ENCODE measurements around the gene POLD4.
A peak's percentile ranks its signal among the peaks of the same experiment; 100 is the strongest.

The POLD4 gene

DNA sequence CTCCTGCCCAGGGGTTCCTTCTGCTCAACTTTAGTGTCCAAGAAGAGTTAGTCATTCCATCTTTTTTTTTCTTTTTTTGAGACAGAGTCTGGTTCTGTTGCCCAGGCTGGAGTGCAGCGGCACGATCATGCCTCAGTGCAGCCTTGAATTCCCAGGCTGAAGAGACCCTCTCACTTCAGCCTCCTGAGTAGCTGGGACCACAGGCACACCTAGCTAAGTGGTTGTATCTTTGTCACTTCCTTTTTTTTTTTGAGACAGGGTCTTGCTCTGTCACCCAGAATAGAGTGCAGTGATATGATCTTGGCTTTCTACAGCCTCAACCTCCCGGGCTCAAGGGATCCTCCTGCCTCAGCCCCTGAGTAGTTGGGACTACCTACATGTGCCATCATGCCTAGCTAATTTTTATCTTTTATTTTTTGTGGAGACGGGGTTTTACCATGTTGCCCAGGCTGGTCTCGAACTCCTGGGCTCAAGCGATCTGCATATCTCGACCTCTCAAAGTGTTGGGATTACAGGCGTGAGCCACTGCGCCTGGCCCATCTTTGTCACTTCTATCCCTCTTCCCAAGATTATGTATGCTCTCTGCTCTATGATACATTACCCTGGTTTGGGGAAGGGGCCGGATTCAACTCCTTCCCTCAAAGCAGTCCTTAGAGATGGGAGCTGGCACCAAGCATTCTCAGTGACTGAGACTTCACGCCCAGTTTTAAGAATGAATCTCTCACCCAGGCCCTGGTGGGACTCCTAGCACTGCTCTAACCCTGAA is 40.0 kb downstream of the POLD4 start:
- no peak for DNase-seq

DNA sequence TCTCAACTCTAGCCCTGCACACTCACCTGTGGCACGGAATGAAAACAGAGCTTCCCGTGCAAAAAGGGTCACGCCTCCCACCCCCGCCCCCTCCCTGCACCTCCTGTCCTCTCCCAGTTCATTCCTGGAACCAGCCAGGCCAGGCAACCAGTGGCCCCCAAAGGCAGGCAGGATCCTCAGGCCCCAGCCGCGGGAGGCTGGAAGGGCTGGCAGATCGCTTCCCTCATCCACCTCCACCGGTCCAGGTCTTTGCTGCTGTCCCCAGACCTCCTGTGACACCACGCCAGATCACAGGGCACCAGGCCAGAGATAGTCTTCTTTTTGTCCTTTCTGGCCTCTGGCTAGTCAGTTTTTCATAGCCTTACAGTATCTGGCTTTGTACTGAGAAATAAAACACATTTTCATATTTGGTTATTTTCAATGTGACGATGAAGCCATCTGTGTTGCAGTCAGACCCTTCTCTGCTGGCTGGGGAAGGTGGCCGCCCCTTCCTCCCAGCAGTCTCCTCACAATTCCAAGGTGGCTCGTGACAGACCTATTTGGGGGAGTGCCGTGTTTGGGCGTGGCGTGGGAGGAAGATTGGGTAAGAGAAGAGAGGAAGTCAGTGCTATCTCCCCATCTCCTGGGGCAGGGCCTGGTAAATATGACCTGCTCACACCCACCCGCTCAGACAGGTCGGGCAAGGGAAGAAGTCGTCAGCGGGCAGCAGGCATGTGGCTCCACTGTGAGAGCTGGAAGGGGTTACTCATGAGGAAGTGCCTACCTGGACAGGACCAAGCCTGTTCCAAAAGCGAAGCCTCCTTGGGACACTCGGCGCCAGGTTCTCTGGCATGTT is 40.9 kb downstream of the POLD4 start:
- no peak for DNase-seq

DNA sequence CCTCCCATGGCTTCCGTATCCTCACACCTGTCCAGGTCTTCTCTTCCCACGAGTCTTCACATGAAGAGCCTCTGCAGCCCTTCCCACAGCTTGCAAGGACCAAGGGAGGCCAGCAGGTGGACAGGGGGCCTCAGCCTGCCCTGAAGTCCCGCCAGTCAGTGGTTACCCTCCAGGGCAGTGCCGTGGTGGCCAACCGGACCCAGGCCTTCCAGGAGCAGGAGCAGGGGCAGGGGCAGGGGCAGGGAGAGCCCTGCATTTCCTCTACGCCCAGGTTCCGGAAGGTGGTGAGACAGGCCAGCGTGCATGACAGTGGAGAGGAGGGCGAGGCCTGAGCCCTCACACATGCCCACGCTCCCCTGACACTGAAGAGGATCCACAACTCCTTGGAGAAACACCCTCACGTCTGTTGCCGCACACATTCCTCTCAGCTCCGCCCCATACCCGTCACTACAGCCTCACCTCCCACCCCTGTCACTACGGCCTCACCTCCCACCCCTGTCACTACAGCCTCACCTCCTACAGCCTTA is 41.7 kb downstream of the POLD4 start:
- DNase-seq = no peak

DNA sequence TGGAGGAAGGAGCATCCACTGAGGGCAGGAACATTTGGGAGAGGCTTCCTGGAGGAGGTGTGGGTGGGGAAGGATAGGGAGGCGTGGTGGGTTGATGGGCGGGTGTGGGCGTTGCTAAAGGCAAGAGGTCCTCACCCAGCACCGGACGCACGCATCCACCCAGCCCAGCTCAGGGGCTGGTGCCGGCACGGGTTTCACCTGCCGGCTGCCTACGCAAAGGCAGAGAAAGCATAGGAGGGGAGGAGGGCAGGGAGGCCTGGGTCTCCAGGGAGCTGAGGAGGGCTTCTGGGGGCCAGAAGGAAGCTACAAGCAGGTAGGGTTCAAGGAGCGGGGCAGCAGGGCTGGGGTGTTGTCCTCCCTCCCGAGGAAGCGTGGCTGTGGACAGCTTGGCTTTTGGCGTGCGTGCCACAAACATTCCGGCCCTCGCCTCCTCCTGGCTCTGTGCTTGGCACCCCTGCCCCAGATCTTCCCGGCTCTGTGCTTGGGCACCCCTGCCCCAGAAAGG is 42.2 kb downstream of the POLD4 start:
- no peak for DNase-seq

DNA sequence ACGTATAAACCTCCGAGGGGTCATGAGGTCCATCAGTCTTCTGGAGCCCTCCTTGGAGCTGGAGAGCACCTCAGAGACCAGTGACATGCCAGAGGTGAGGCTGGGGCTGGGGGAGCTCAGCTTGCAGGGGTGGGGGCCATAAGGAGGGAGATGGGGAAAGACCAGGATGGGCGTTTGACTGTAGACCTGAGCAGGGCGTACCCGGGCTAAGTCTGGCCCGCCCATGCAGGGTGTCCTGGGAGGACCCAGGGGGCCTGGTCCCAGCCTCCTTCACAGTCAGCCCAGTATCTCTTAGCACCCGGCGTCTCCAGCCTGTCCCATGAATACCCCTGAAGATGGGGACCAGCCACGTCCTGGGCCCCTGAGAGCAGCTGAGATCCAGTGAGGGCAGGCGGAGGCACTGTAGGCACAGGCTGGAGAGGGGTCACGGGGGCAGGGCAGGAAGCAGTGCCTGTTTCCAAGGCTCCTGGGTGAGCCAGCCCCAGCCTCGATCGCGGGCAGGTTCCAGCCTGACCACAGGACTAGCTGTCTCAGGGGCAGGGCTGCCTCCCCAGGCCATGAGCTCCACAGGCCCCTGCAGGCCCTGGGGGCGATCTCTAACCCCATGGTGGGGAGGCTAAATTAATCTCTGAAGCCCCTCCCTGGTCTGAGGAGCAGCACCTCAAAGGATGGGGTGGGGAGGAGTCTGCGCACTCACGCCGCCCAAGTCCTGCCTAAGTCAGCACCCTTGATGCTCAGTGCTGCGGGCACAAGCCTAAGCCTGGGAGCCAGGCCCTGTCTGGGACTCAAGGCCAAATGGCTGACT is 42.9 kb downstream of the POLD4 start:
- DNase-seq = no peak

DNA sequence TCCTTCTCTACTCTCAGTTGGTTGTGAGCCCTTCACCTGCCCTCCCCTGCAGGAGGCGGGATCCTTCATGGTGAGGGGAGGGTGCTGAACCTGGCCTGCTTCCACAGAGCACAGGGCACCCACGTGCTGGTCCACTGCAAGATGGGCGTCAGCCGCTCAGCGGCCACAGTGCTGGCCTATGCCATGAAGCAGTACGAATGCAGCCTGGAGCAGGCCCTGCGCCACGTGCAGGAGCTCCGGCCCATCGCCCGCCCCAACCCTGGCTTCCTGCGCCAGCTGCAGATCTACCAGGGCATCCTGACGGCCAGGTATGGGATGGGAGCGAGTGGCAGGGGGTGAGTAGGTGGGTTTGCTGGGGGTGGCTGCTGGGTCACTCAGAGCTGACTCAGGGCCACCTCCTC is 43.7 kb downstream of the POLD4 start:
- DNase-seq = no peak

DNA sequence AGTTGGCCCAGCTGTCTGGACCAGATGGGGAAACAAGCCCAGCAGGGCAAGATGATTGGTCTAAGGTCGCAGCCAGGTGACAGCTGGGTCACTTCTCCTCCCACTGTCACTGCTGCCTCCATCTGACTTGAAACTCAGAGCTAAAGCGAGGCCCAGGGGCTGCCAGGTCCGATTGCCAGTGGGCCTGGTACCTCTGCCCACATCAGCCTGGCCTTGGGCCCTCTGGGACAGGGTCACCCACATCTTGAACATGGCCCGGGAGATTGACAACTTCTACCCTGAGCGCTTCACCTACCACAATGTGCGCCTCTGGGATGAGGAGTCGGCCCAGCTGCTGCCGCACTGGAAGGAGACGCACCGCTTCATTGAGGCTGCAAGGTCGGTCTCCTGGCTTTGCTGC is 44.2 kb downstream of the POLD4 start:
- no peak for DNase-seq

DNA sequence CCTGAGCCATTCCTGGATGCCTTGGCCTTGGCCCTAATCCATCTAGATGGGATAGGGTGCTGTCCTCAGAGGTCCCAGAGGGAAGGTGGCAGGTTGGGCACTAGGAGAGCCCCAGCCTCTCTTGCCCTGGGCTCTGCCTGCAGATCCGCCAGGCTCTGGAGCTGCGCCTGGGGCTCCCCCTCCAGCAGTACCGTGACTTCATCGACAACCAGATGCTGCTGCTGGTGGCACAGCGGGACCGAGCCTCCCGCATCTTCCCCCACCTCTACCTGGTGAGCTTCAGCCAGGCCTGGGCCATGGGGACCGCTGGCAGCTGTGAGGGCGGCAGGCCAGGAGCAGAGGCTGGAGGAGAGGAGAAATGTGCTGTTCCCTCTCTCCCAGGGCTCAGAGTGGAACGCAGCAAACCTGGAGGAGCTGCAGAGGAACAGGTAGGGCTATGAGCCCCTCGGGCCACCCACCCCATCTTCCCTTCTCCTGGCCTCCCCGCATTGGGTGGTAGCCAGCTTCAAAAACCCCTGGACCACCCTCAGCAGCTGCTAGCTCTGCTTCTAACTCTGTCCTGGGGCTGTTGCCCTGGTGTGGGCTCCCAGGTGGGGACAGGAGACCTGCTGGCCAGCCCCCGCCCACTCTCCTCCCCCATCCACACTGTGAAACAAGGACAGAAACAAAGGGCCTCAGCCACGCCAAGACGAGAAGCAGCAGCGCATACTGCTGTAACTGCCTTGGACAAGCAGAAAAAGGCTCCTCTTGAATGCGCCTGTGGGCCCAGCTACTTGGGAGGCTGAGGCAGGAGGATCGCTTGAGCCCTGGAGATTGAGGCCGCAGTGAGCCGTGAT is 45.1 kb downstream of the POLD4 start:
- no peak for DNase-seq

DNA sequence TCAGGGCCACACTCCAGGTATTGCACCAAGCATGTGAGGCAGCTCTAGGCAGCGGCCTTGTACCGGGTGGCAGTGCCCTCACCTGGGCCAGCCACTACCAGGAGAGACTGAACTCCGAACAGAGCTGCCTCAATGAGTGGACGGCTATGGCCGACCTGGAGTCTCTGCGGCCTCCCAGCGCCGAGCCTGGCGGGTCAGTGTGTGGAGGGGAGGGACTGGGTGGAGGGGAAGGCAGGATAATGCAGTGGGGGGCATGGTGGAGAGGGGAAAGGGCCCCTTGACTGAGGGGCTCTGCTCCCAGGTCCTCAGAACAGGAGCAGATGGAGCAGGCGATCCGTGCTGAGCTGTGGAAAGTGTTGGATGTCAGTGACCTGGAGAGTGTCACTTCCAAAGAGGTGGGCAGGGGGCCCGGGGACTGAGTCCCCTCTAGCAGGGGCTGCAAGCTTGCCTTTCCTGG is 45.8 kb downstream of the POLD4 start:
- DNase-seq = no peak

DNA sequence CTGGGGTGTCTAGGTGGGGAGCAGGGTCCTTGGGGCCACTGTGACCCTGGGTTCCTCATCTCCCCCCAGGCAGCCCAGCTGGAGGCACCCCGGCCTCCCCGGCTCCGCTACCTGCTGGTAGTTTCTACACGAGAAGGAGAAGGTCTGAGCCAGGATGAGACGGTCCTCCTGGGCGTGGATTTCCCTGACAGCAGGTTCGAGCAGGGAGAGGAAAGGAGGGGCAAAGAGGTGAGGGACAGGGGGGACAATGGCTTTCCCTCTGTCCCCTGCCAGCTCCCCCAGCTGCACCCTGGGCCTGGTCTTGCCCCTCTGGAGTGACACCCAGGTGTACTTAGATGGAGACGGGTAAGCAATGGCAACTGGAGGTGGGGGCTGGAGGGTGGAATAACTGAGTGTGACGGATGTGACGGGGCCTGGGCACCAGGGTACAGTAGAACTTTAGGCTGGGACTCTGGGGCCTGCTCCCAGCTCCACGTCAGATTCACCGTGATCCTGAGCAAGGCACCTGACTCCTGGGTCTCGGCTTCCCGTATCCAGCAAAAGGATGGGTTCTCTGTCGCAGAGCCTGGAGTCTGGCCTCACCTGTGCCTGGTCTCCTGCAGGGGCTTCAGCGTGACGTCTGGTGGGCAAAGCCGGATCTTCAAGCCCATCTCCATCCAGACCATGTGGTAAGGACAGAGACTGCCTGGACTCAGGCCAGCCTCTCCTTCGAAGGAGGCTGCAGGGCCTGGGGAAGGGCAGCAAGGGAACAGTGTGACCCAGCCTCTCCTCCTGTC is 46.4 kb downstream of the POLD4 start:
- no peak for DNase-seq

DNA sequence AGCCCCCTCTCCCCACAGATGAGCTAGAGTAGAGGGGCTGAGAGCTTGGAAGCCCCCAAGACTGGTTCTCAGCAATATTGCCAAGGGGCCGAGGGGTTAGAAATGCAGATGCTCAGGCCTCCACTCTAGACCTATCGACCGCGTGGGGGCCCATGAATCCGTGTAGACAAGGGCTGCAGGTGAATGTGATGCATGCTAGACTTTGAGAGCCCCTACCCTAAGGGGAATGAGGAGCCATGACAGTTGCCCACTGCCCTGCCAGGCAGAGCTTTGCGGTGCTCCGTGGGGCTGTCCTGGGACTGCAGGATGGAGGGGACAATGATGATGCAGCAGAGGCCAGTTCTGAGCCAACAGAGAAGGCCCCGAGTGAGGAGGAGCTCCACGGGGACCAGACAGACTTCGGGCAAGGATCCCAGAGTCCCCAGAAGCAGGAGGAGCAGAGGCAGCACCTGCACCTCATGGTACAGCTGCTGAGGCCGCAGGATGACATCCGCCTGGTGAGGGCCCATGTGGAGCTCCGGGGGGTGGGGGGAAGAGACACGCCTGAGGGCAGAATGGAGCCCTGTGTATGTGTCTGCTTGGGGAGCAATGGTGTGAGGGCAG is 48.7 kb downstream of the POLD4 start:
- DNase-seq = no peak

DNA sequence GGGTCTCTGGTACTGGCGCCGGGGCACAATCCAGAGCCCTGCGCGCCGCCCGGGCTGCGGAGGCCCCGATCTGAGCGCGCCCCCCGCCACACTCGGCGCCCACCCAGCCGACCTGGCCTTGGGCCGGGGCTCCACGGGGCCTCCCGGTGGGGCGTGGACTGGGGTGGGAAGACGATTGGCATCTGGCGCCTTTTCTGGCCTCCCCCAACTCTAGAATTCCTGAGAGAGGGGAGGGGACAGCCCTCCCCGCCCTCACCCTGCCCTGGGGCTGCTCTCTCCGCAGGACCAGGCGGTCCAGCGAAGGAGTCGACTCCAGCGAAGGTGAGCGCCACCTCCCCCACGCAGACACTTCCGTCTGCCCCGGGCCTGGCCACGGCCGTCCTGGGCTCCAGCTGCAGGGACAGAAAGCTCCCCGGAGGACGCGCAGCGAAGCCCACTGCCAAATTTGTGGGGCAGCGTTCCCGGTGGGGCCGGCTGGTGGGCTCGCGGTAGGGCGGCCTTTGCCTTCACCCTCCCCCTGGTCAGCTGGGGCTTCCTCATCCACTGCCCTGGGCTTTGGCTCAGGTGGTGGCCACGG is 49.4 kb downstream of the POLD4 start:
- DNase-seq = no peak

DNA sequence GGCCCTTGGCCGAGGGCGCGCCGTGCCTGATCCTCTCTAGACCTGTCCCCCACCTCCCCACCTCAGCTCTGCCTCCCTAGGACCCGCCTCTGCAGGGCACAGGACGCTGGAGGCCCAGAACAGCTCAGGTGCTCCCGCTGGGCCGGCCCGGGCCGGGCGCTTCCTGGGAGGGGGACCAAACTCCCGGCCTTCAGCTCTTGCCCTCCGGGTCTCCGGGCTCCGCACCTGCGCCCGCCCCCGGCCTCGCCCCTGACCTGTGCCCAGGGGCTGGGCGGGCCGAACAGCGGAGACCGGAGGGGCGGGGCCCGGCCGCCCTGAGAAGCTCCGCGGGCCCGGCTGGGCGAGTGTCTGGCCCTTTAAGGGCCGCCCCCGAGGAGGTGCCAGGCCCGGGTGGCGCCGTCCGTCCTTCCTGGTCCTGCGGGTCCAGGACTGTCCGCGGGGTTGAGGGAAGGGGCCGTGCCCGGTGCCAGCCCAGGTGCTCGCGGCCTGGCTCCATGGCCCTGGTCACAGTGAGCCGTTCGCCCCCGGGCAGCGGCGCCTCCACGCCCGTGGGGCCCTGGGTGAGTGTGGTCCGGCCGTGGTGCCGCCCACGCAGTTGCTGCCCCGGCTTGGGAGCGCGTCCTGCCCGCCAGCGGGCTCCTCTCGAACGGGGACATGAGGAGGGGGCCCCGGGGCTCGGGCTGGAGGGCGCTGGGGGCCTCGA is 50.1 kb downstream of the POLD4 start, which contains the start of gene SSH3:
Gene SSH3 (plus strand): TSS at position 399 of the 703 bp plus-strand sequence. CDS start 96 bp downstream, at position 495.
- peak; percentile 16 for DNase-seq

DNA sequence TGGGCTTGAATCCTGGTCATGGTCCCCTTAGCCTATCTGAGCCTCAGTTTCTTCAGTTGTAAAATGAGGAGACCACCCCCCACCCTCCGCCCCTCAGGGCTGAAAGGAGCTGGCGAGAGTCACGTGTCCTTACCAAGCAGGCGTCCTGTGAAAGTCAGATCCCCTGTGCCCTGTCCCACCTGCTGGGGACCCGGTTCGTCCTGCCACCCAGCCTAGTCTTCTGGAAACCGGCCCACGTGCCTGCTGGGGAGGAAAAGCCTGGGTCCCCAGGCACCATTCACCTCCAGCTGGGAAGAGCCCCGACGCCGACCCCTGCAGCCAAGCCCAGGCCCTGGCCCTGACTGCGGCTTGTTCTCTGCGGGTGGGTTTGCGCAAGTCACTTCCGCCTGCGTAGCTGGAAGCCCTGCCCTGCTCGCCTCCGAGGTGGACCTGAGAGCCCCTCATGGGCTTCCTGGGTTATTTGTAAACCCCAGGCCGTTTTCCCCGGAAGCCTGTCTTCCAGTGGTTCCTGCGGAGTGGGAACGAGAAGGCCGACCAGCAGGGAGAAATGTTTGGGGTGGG is 50.7 kb downstream of the POLD4 start:
- no peak for DNase-seq

DNA sequence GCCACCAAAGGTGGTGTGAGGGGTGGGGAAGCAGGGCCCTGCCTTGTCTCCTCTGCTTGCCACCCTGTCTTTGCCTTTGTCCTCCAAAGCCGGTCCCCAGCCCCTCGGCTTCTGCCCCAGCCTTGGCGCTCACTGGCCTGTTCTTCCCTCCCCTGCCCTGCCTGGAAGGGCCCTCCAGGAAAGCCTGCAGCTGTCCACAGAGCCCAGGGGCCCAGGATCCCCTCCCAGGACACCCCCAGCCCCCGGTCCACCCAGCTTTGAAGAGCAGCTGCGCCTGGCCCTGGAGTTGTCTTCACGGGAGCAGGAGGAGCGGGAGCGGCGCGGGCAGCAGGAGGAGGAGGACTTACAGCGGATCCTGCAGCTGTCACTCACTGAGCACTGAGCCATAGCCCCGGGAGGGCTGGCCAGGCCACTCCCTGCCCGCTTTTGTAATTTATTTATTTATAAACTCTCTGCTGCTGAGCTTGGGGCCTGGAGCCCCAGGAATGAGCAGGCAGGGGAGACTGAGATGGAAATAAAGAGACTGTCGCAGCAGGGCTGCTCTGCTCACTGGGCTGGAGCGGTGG is 51.3 kb downstream of the POLD4 start:
- no peak for DNase-seq

DNA sequence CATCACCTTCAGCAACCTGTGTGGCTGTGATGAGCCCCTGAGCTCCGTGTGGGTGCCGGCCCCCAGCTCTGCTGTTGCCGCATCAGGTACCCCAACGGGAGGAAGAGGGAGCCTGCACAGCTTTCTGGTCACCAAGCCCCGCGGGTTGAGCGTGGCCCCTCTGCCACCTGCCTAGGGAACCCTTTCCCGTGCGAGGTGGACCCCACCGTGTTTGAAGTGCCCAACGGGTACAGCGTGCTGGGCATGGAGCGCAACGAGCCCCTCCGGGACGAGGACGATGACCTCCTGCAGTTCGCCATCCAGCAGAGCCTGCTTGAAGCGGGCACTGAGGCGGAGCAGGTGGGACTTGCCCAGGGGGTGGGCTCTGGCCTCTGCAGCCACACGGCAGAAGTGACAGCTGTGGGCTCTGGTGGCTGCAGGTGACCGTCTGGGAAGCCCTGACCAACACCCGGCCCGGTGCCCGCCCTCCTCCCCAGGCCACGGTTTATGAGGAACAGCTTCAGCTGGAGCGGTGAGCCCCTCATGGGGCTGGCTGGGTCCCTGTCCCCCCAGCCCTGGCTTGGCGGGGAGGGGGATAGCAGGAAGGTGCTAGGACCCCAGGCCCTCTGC is 51.9 kb downstream of the POLD4 start:
- DNase-seq = no peak

All from NCI-H1092 treated with DMSO at 0.1 percent for 48 hours (cell line).